GM18505 (cell line): Measurements from ENCODE around the gene TRAPPC11.
"Not testable (repeated sequence)": the region's sequence is repeated elsewhere in the genome, so short reads cannot be mapped to it uniquely, and the experiment has no call there.

ENCODE experiments used
- ATAC-seq: cut with Tn5 transposase; IDR thresholded peaks from one replicate; pipeline ENCODE4 v1.9.1; 2021; ENCODE audit not compliant: unreplicated experiment
- POLR2A ChIP-seq: IDR thresholded peaks from 4 replicates; pipeline ENCODE4 v1.6.1; 2011; ENCODE audit warnings: borderline replicate concordance; ENCODE audit not compliant: insufficient read depth, insufficient read length; ENCODE audit errors: extremely low read depth

TRAPPC11 gene

GRCh38 chr4:183659029-183659871, at the start of gene TRAPPC11, which contains the start of gene RWDD4:
Gene TRAPPC11, plus strand, starts transcription at chr4:183659293. Its CDS starts 4,575 bp downstream, at chr4:183663868.
Gene RWDD4, minus strand, starts transcription at chr4:183659185. Its CDS starts 233 bp downstream, at chr4:183658952.
- peak; percentile 99 for ATAC-seq
- peak; percentile 62 for TF ChIP-seq POLR2A

GRCh38 chr4:183610033-183610432, 49.1 kb upstream of the TRAPPC11 start:
- no peak for ATAC-seq
- TF ChIP-seq POLR2A: no peak

DNA sequence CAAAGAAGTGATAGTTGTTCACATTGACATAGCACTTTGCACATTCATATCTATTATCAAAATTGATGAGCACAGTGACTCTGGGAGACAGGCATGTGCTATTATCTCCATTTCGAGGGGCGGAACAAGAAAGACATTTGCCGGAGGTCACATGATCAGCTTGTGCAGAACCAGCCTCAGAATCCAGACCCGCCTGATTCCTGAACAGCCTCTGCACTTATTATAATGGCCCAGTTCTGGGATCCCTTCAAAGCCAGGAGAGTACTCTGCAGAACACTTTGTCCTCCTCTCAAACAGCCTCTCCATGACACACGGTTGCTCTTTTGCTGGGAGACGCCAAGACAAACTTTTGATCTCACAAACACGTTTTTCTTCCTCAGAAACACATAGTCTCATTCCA, 48.5 kb upstream of the TRAPPC11 start:
- no peak for TF ChIP-seq POLR2A
- no peak for ATAC-seq

GRCh38 chr4:183611210-183611830, 47.8 kb upstream of the TRAPPC11 start:
- TF ChIP-seq POLR2A: no peak
- no peak for ATAC-seq

DNA sequence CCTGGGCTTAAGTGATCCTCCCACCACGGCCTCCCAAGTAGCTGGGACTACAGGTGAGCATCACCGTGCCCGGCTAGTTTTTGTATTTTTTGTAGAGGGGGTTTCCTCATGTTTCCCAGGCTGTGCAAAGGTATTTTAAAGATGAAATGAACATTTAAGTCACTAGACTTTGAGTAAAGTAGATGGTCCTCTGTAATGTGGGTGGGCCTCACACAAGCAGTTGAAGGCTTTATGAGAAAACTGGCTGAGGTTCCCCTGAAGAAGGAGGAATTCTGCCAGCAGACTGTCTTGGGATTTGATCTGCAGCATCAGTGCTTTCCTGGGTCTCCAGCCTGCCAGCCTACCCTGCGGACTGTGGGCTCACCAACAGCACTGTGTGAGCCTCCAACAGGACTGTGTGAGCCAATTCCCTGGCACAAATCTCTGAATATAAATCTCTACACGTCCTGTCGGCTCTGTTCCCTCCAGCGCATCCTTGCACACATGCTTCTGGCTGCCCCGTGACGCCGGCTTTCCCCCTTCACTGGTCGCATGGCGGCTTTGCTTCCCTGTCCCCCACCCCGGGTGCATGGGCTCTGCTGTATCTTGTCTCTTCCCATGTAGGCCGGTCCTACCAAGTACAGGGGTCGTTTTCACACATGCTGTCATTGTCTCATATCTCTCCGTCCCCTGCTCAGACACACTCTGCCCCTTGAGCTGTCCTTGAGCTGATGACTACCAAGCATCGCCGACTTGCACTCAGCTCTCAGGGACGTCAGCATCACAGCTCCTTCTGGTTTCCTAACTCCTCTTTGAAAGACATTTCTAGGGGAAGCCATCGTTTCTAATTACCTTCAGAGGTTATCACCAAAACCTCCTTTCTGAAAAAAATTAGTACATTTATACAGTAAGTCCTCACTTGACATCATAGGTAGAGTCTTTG, 46.5 kb upstream of the TRAPPC11 start:
- no peak for ATAC-seq
- no peak for TF ChIP-seq POLR2A

DNA sequence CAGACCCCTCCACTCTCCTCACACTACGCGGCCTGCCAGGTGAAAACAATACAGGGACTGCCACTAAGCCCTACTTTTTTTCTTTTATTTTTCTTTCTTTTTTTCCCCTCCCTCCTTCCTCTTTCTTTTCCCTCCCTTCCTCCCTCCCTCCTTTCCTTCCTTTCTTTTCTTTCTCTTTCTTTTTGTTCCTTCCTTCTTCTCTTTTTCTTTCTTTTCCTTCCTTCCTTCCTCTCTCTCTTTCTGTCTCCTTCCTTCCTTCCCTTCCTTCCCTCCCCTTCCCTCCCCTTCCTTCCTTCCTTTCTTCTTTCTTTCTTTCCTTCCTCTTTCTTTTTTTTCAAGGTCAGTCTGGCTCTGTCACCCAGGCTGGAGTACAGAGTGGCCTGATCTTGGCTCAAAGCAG, 42.0 kb upstream of the TRAPPC11 start:
- TF ChIP-seq POLR2A: no peak
- no peak for ATAC-seq

DNA sequence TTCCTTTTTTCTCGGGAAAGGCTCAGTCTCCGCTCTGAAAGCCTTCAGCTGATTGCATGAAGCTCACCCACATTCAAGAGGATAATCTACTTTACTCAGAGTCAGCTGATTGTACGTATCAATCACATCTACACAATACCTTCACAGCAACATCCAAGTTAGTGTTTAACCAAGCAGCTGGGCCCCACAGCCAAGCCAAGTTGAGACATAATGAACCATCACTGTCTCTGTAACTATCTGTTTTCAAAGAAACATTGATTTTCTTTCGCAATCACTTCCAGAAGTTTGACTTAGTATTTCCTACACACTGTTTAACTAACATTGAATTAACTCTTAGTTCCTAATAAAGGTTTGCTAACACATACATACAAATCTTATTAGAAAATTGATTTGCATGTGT, 40.4 kb upstream of the TRAPPC11 start:
- TF ChIP-seq POLR2A: no peak
- no peak for ATAC-seq

DNA sequence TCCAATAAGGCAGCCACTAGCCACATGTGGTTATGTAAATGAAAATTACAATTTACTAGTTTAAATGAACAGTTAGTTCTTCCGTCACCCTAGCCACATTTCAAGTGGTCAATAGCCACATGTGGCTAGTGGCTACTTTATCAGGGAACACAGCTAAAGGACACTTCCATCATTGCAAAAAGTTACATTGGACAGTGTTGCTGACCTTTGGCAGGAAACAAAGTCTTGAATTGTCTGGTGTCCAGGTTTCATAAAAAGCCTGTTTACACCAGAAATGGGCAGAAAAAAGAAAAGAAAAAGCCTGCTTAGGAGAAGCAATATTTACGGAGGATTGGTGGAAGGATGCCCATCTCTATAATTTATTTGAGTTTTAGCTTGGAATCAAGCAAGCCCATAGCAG, 38.7 kb upstream of the TRAPPC11 start:
- ATAC-seq: no peak
- TF ChIP-seq POLR2A: no peak

- no peak for ATAC-seq
- no peak for TF ChIP-seq POLR2A
Observed at GRCh38 chr4:183621875-183622274, 37.2 kb upstream of the TRAPPC11 start.

DNA sequence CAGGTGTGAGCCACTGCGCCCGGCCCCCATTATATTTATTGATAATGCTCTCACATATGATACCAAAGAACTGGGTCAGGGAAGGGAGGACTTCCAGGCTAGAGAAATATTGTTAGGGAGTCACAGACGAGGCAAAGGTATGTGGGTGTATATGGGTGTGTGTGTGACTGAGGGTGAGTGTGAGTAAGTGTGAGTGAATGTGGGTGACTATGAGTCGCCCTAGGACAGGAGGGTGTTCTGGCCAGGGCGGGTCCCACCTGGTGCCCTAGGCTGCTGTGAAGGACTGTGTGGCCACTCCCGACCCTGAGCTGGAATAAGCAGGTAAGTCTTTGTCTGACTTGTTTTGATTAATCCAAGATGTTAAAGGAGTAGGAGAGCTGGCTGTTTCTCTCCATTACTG, 34.5 kb upstream of the TRAPPC11 start:
- ATAC-seq: no peak

DNA sequence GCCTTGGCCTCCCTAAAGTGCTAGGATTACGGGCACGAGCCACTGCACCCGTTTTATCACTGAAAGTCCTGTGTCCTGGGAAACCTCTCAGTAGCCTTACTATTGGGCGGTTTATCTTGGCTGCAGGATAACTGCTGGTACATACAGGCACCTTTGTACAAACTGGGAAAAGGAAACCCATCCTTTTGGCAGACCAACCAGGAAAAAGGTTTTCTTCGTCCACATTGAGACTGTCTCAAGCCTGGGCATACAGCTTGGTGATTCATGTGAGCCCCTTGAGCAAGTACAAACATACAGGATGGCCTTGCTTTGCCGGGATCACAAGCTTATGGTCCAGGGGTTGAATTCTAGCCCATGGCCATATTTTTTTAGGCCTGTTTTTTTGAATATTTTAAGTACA, 32.9 kb upstream of the TRAPPC11 start:
- TF ChIP-seq POLR2A: no peak
- ATAC-seq: no peak

More for the DNA sequence above, 34.5 kb upstream of the TRAPPC11 start:
- TF ChIP-seq POLR2A: no peak

DNA sequence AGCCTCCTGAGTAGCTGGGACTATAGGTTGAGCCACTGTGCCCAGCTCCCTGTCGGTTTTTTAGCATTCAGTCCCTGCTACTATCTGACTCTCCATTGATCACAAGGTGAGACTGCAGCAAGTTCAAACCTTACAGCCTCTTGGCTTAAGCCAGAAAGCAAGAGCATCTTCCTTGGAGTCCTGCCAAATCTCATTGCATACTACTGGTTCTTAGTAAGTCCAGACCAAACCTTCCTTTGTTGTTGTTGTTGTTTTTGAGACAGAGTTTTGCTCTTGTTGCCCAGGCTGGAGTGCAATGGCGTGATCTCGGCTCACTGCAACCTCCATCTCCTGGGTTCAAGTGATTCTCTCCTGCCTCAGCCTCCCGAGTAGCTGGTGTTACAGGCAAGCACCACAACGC, 31.8 kb upstream of the TRAPPC11 start:
- not testable (repeated sequence) for ATAC-seq

DNA sequence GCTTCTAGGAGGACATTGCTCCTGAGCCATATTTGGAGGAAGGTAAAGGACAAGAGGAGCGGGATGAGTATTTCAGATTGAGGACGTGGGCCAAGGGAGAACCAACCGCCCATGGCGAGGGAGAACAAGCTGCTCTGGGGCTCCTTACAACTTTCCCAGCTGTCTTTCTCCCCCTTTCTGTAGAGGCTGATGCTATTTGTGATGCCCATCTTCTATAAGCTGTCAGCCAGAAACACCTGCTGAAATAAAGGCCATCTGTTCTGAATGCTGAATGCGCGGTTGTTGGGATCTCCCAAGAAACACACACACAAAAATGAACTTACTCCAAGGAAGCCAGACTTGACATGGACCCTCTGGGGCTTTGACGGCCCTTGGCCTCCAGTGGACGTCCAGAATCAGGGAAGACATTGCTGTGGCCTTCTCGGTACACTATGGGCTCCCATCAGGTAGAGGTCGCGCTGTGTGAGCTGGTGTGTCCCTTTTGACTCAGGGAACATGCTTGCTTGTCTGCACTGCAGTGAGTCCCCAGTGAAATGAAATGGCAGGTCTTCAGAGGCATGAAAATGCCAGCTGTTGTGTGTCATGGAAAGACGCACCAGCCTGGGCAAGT, 31.0 kb upstream of the TRAPPC11 start:
- TF ChIP-seq POLR2A: no peak
- no peak for ATAC-seq
